ENCODE measurements around the gene COQ4.

- TF ChIP-seq CTCF (IDR thresholded peaks at IDR 0.05) = no peak
- no peak for TF ChIP-seq POLR2A (IDR thresholded peaks at IDR 0.05)
- TF ChIP-seq POLR2AphosphoS5 (IDR thresholded peaks at IDR 0.05) = no peak
These were observed 36.2 kb downstream of the COQ4 start for GRCh38 chr9:128358861-128359260.
